Mesenteric fat pad (tissue), 1 donor: Measurements from ENCODE around the gene MYRIP. TPM values are rescaled to one million over a fixed set of nuclear protein-coding genes. Genes with fewer than 3 reads are reported as not detected.
"Not testable (repeated sequence)": the region's sequence is repeated elsewhere in the genome, so short reads cannot be mapped to it uniquely, and the experiment has no call there.

Experiments
- DNase-seq: peaks from one replicate; pipeline ENCODE4 v3.0.0-alpha.2; 2020; ENCODE audit warnings: low spot score
- total RNA-seq: library from RNA; stranded (reverse); fragmentation: NEBNext Ultra II Directional; extraction: Animal tissue kit (Norgen Biotek cat#: 25700); gene quantifications from one replicate; pipeline ENCODE4 v1.2.1, GENCODE V29; 2021
- donor health status: DM: yes; HTN: yes; CAD: no.

MYRIP gene
- total RNA-seq, 1 donor from 2014 or later: 1.8 TPM

DNA sequence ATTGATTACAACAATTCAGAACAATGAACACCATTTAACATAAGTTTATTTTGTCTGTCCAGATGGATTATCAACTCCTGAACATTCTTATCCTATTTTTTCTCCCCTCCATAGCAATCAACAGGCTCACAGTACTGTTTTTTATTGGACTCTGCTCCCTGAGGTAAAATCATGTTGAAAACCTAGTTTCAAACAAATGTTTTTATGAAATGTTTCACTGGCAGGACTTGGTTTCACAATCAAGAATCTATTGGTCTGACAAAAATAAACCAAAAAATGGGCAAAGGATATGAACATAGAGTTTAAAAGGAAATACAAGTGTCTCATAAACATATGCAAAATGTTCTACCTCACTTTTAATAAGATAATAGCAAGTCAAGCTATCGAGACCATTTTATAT, 2.6 kb upstream of the MYRIP start:
- no peak for DNase-seq

DNA sequence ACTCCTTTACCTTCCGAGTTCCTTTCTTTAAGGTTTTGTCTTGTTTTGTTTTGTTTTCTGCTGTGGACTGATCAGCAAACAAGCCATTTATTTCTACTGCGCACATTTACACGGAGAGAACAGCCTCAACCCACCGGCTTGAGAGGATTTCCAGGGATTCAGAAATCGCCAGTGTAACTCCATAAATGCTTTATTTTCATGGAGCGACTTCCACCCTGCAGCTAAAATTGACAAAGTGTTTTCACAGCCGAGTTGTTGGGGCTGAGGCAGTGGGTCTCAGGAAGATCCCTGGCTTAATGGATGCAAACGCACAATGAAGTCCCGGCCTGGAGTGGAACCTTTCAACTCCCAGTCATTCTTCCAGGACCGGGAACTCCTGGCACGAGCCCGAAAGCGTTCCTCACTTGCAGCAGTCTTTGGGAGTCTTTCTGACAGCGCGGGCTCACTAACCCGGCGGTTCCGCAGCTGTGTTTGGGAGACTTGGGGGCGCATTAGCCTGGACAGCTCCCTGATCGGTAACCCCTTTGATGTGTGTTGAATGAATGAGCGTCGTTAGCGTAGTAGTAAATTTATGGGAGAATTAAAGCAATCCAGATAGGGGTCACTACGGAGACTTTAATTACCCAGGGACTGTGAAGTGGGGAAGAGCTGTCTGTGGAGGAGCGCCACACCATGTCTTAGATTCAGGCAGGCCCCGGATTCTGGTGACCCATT, 785 bp upstream of the MYRIP start:
- no peak for DNase-seq

- no peak for DNase-seq
Observed at GRCh38 chr3:39809995-39810595, 686 bp downstream of the MYRIP start.

DNA sequence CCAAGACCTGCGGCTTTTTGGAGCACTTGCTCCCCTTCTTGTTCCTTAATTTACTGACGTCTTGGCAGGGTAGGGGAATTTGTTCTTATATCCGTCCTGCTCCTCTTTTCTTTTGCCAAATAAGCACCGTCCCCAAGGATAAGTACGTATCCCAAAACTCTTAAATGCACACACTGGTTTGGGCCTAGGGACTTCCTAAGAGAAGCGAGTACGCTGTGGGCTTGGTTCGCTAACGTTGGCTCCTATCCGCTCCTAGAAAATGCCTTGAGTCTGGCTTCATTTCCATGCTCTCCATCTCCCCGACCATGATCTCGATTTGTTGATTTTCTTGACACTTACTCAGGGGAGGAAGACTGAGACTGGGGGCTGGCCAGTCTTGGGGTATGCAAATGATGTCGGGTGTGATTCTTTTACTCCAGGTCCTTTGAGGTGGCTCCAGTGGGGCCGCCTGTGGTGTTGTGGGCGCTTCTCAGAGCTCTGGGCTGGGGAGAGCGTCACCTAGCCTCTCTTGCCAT, 1.3 kb downstream of the MYRIP start:
- no peak for DNase-seq

- no peak for DNase-seq
Observed at GRCh38 chr3:39811561-39811960, 2.2 kb downstream of the MYRIP start.

GRCh38 chr3:39812537-39812936, 3.1 kb downstream of the MYRIP start:
- no peak for DNase-seq

GRCh38 chr3:39814007-39814406, 4.6 kb downstream of the MYRIP start:
- no peak for DNase-seq

DNA sequence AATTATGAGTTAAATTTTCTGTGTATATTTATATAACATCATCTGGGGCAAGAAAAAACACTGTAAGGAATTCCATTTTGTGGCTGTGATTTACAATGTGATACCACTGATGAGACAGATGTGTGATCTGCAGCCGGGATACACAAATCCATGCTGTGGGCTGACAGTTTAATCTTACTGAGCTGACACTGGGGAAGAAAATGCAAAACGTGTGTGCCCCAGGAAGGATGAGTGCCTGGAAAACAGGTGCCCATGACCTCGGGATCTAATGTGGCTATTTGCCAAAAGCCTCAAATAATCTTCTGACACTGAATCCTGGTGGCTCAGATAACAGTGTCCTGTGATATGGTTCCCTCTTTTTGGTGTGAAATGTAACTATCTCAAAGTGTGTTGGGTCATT, 10.5 kb downstream of the MYRIP start:
- no peak for DNase-seq

- not testable (repeated sequence) for DNase-seq
Observed at GRCh38 chr3:39833764-39834163, 24.4 kb downstream of the MYRIP start.

- DNase-seq: no peak
Observed at GRCh38 chr3:39839484-39839883, 30.1 kb downstream of the MYRIP start.

- no peak for DNase-seq
Observed at GRCh38 chr3:39843440-39843839, 34.0 kb downstream of the MYRIP start.

GRCh38 chr3:39848365-39848764, 39.0 kb downstream of the MYRIP start:
- no peak for DNase-seq

DNA sequence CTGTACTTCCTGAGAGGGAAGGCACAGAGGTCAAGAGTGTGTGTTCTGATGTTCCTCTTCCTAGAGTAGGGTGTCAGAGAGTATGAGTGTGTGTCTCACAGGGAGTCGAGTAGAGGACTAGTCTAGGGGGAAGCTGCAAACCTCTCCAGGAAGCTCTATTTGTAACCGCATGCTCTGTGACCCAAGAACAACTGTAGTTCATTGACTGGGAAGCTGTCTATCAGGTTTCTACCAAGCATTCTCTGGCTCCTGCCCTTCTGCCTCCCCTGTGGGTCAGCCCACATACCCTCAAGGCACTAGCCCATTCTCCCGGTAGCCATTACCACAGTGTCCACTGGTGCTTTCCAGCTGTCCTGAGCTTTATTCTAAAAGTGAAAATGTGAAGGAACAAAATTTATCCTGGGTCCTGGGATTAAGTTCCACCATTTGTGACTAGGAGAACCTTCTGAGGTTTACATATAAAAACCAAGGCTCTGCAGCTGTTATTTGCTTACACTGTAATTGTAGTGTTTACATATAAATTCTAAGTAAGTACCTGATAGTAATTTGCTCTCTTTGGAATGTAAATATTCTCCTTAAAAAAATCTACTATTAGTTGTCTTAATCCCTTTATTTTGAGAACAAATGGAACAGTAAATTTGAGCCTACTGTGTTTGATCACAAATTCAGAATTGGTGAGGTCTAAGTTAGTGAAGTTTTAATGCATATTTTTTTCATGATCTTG, 40.7 kb downstream of the MYRIP start:
- DNase-seq: no peak

DNA sequence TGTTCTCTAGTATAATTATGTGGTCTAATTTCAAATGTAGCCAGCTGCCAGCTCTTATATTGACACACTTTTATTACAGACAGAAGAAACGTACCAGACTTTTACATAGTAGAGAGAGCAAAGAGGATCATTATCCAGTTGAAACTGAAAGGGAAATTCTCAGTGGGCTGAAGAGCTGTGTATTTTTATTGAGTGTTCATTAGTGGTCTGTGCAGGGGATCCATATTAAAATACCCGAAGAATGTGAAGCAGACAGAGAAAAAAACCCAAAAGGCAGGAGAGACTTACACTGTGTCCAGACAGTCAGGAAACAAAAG, 41.3 kb downstream of the MYRIP start:
- no peak for DNase-seq

DNA sequence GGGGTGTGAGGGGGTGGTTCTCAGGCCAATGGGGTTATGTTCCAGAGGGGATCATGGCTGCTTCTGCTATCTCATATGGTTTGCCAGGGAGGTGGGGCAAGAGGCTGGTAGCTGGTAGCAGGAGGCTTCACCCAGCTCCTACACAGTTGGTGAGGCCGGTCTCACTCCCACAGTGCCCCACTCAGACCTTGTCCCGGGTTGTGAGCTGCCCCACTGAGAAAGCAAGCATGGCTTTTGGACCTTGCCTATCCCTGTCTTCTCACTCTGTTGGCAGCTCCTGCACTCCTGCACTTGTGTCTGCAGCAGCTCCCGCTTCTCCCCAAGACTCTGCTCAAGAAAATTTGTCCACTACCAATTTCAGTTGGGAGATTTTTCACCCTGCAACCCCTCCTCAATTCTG, 46.1 kb downstream of the MYRIP start:
- no peak for DNase-seq

GRCh38 chr3:39869890-39870289, 60.5 kb downstream of the MYRIP start:
- DNase-seq: no peak

- no peak for DNase-seq
Observed at GRCh38 chr3:39870706-39871105, 61.3 kb downstream of the MYRIP start.

DNA sequence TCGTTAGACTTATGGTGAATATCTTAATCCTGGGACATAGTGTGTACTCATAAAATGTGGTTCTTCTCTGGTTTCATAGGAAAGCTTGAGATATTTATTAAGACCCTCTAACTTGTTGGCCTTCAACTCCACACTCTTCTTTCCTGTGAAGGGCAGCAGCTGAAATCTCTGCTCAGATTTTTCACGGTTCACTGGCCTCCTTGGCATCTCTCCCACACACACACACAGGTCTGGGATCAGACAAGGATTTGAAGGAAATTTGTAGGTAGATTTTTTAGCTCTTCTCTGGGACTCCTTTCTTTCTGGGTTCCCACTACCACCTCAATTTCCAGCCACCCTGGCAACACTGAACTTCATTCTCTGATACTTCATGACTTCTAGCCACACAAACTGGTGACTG, 70.2 kb downstream of the MYRIP start:
- DNase-seq: no peak

DNA sequence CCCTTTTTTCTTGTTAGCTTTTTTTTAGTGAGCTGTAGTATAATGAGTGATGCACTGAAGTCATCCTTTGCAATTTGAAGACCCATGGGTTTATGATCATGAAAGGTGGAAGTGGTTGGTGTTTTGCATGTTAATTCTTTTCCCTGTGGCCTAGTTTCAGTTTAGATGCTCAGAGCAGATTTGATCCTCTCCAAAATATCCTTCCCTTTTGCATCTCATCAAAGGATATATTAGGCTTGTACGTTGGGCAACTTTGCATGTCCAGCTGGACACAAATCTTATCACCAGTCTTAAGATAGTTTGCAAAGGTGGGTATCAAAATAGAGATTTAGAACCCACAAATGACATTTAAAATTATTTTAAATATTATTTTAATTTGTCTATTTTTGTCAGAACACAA, 72.7 kb downstream of the MYRIP start:
- no peak for DNase-seq

GRCh38 chr3:39892068-39892467, 82.7 kb downstream of the MYRIP start:
- no peak for DNase-seq

- DNase-seq: no peak
Observed at GRCh38 chr3:39896184-39896583, 86.8 kb downstream of the MYRIP start.

GRCh38 chr3:39900462-39901002, 91.1 kb downstream of the MYRIP start:
- no peak for DNase-seq
